A549 (cell line): ENCODE measurements around the gene DPEP3.
A peak's percentile ranks its signal among the peaks of the same experiment; 100 is the strongest.

Experiments
- CTCF ChIP-seq: fragments of >200 bp; sonication (Bioruptor Twin); formaldehyde crosslinking; IDR thresholded peaks from 3 replicates; pipeline ENCODE4 v1.5.1; 2016
- EP300 ChIP-seq, 2 experiments: fragments of >200 bp; sonication (Bioruptor Twin); formaldehyde crosslinking; IDR thresholded peaks; 2 replicates in 1 of 2; 3 replicates in 1 of 2; pipeline ENCODE4 v1.6.1; 2016 to 2017
- HMGXB4 ChIP-seq: fragments of 250-450 bp; sonication (Bioruptor Pico); IDR thresholded peaks from 2 replicates; pipeline ENCODE4 v1.5.0; 2021; ENCODE audit warnings: mild to moderate bottlenecking, moderate library complexity, borderline replicate concordance
- NFE2L2 ChIP-seq: fragments of 150-350 bp; conservative IDR thresholded peaks from 2 replicates; pipeline ENCODE4 v1.6.1; 2014; ENCODE audit warnings: low read length
- POLR2A ChIP-seq: IDR thresholded peaks from 2 replicates; pipeline ENCODE4 v1.6.1; 2012; ENCODE audit warnings: mild to moderate bottlenecking, low read length
- ZSCAN20 ChIP-seq: fragments of 250-450 bp; sonication (Bioruptor Pico); IDR thresholded peaks from 2 replicates; pipeline ENCODE4 v1.8.0; 2022; ENCODE audit warnings: mild to moderate bottlenecking, moderate library complexity

GRCh38 chr16:67935402-67936123, 44.7 kb downstream of the DPEP3 start:
- no peak for TF ChIP-seq ZSCAN20 (CRISPR knock-in tag)
- TF ChIP-seq EP300 (IDR thresholded peaks at IDR 0.05), result no peak
- no peak for TF ChIP-seq CTCF
- no peak for TF ChIP-seq HMGXB4 (CRISPR knock-in tag)
- TF ChIP-seq NFE2L2, result no peak
- TF ChIP-seq POLR2A, result peak; percentile 80
